Heart left ventricle (tissue), 13 donors: ENCODE results near the gene ARHGAP26.

ENCODE experiments used
- CTCF ChIP-seq, 12 donors: fragments of 200-600 bp; sonication (generic) in 4 of 12; IDR thresholded peaks; one replicate each; pipeline versions ENCODE4 v1.5.0 to v1.8.0; 2018 to 2022; ENCODE audit warnings: antibody characterized with exemption in 12 of 12, mild to moderate bottlenecking in 5 of 12
- POLR2A ChIP-seq, 2 donors: fragments of 450-650 bp; IDR thresholded peaks; one replicate each; pipeline ENCODE4 v1.6.1; 2017; ENCODE audit warnings: antibody characterized with exemption in 2 of 2, mild to moderate bottlenecking in 2 of 2, moderate library complexity in 2 of 2
- donor health status: ischemic (EF 13 %, LVEDD 7.1; RV severe dilation, severe dysfunction).
- donor health status: DM: no; HTN: yes; CAD: no.
- donor health status: DM: no; HTN: no; CAD: no.
- donor health status: ischemic (EF 25% LVEDD 6.9; RV normal size, moderate dysfunction).
- donor health status: ischemic (EF 25% LVEDD 5.7; RV mildly dilated, moderate dysfunction).
- donor health status: ischemic (EF 35%, LVEDD 5.7; RV mildly dilated, moderate dysfunction).
- donor health status: nonischemic (EF 11% LVEDD 7.7; RV severe dilation, severe dysfunction).
- donor health status: DM: yes; HTN: yes; CAD: no.
- donor health status: PGD.
- donor health status: ischemic (EF 29% LVEDD 5.4; RV normal size, mild dysfunction).
- donor health status: nonischemic (EF 23%, LVEDD 6.1; RV moderate dilation, normal function).

DNA sequence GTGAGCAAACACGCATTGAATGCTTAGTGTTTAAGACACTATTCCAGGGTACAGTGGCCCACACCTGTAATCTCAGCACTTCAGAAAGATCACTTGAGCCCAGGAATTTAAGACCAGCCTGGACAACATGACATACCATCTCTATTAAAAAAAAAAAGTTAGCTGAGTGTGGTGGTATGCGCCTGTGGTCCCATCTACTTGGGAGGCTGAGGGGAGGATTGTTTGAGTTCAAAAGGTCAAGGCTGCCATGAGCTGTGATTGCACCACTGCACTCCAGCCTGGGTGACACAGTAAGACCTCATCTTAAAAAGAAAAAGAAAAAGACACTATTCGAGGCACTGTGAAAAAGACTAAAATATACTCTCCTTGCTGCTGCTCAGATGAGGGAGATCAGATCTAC lies 392.6 kb downstream of the ARHGAP26 start:
- no peak for TF ChIP-seq POLR2A (IDR thresholded peaks at IDR 0.05)
- no peak for TF ChIP-seq CTCF (IDR thresholded peaks at IDR 0.05)
